HEK293 (cell line): ENCODE data around the gene PDE4D.

Experiments
- ATF2 ChIP-seq: fragments of 450-650 bp; formaldehyde crosslinking; IDR thresholded peaks from 2 replicates; pipeline ENCODE4 v1.5.1; 2016; ENCODE audit warnings: missing biosample characterization, missing genetic modification characterization, low read depth
- GFI1B ChIP-seq: fragments of 450-650 bp; formaldehyde crosslinking; IDR thresholded peaks from 2 replicates; pipeline ENCODE4 v1.5.1; 2016; ENCODE audit warnings: missing biosample characterization, missing genetic modification characterization
- KLF9 ChIP-seq: fragments of 450-650 bp; formaldehyde crosslinking; IDR thresholded peaks from 2 replicates; pipeline ENCODE4 v1.5.1; 2016; ENCODE audit warnings: missing biosample characterization, missing genetic modification characterization, low read depth
- REST ChIP-seq: fragments of 450-650 bp; formaldehyde crosslinking; IDR thresholded peaks from 2 replicates; pipeline ENCODE4 v1.5.1; 2016; ENCODE audit warnings: missing biosample characterization, missing genetic modification characterization
- SP3 ChIP-seq: fragments of 450-650 bp; formaldehyde crosslinking; IDR thresholded peaks from 2 replicates; pipeline ENCODE4 v1.5.1; 2016; ENCODE audit warnings: missing biosample characterization, missing genetic modification characterization
- TRIM28 ChIP-seq: IDR thresholded peaks from 2 replicates; pipeline ENCODE4 v1.6.1; 2011; ENCODE audit warnings: low read length, control low read depth, borderline replicate concordance
- YY1 ChIP-seq: fragments of 450-650 bp; formaldehyde crosslinking; IDR thresholded peaks from 2 replicates; pipeline ENCODE4 v1.5.1; 2018; ENCODE audit warnings: missing biosample characterization, missing genetic modification characterization
- ZBTB44 ChIP-seq: fragments of 450-650 bp; IDR thresholded peaks from 2 replicates; pipeline ENCODE4 v1.5.1; 2018; ENCODE audit warnings: missing biosample characterization, mild to moderate bottlenecking, missing genetic modification characterization
- ZNF155 ChIP-seq: fragments of 450-650 bp; formaldehyde crosslinking; IDR thresholded peaks from 2 replicates; pipeline ENCODE4 v1.5.1; 2016; ENCODE audit warnings: missing biosample characterization, missing genetic modification characterization
- ZNF157 ChIP-seq: fragments of 450-650 bp; formaldehyde crosslinking; IDR thresholded peaks from 2 replicates; pipeline ENCODE4 v1.5.1; 2016; ENCODE audit warnings: missing biosample characterization, missing genetic modification characterization
- ZNF175 ChIP-seq: fragments of 450-650 bp; formaldehyde crosslinking; IDR thresholded peaks from 2 replicates; pipeline ENCODE4 v1.5.1; 2016; ENCODE audit warnings: missing biosample characterization, missing genetic modification characterization
- ZNF19 ChIP-seq: fragments of 450-650 bp; formaldehyde crosslinking; IDR thresholded peaks from 2 replicates; pipeline ENCODE4; 2016; ENCODE audit warnings: missing biosample characterization, missing genetic modification characterization, low read depth
- ZNF2 ChIP-seq: fragments of 450-650 bp; formaldehyde crosslinking; IDR thresholded peaks from 2 replicates; pipeline ENCODE4 v1.5.1; 2016; ENCODE audit warnings: missing biosample characterization, missing genetic modification characterization
- ZNF202 ChIP-seq: fragments of 450-650 bp; formaldehyde crosslinking; IDR thresholded peaks from 2 replicates; pipeline ENCODE4 v1.5.1; 2016; ENCODE audit warnings: missing biosample characterization, missing genetic modification characterization, borderline replicate concordance
- ZNF23 ChIP-seq: fragments of 450-650 bp; formaldehyde crosslinking; IDR thresholded peaks from 2 replicates; pipeline ENCODE4 v1.5.1; 2016; ENCODE audit warnings: missing biosample characterization, missing genetic modification characterization, borderline replicate concordance
- ZNF302 ChIP-seq: fragments of 450-650 bp; formaldehyde crosslinking; IDR thresholded peaks from 2 replicates; pipeline ENCODE4 v1.5.1; 2016; ENCODE audit warnings: missing biosample characterization, missing genetic modification characterization, low read depth
- ZNF335 ChIP-seq: fragments of 450-650 bp; formaldehyde crosslinking; conservative IDR thresholded peaks from 2 replicates; pipeline ENCODE4 v1.5.1; 2016; ENCODE audit warnings: missing biosample characterization, missing genetic modification characterization
- ZNF501 ChIP-seq: fragments of 450-650 bp; formaldehyde crosslinking; IDR thresholded peaks from 2 replicates; pipeline ENCODE4 v1.5.1; 2016; ENCODE audit warnings: missing biosample characterization, missing genetic modification characterization
- ZNF529 ChIP-seq: fragments of 450-650 bp; formaldehyde crosslinking; IDR thresholded peaks from 2 replicates; pipeline ENCODE4 v1.5.1; 2017; ENCODE audit warnings: missing genetic modification characterization, missing biosample characterization; ENCODE audit not compliant: insufficient replicate concordance
- ZNF558 ChIP-seq: fragments of 450-650 bp; formaldehyde crosslinking; IDR thresholded peaks from 2 replicates; pipeline ENCODE4 v1.5.1; 2016; ENCODE audit warnings: missing biosample characterization, missing genetic modification characterization
- ZNF561 ChIP-seq: fragments of 450-650 bp; IDR thresholded peaks from 2 replicates; pipeline ENCODE4 v1.5.1; 2018; ENCODE audit warnings: missing biosample characterization, missing genetic modification characterization, borderline replicate concordance
- ZNF600 ChIP-seq: fragments of 450-650 bp; formaldehyde crosslinking; IDR thresholded peaks from 2 replicates; pipeline ENCODE4 v1.5.1; 2016; ENCODE audit warnings: missing biosample characterization, missing genetic modification characterization
- ZNF610 ChIP-seq: fragments of 450-650 bp; formaldehyde crosslinking; IDR thresholded peaks from 2 replicates; pipeline ENCODE4 v1.5.1; 2016; ENCODE audit warnings: missing biosample characterization, missing genetic modification characterization, borderline replicate concordance
- ZNF777 ChIP-seq: fragments of 450-650 bp; formaldehyde crosslinking; IDR thresholded peaks from 2 replicates; pipeline ENCODE4 v1.5.1; 2017; ENCODE audit warnings: missing biosample characterization, missing genetic modification characterization, borderline replicate concordance
- ZNF830 ChIP-seq: fragments of 450-650 bp; IDR thresholded peaks from 2 replicates; pipeline ENCODE4 v1.5.0; 2018; ENCODE audit warnings: missing biosample characterization, missing genetic modification characterization, low read depth, mild to moderate bottlenecking, moderate library complexity
- ZSCAN23 ChIP-seq: fragments of 450-650 bp; formaldehyde crosslinking; IDR thresholded peaks from 2 replicates; pipeline ENCODE4 v1.5.1; 2016; ENCODE audit warnings: missing biosample characterization, missing genetic modification characterization
- TF ChIP-seq, protein P1 (sequence below): fragments of 450-650 bp; formaldehyde crosslinking; IDR thresholded peaks from 2 replicates; pipeline ENCODE4 v1.5.1; 2016; ENCODE audit warnings: missing biosample characterization, missing genetic modification characterization
- TF ChIP-seq, protein P2 (sequence below): fragments of 450-650 bp; formaldehyde crosslinking; IDR thresholded peaks from 2 replicates; pipeline ENCODE4 v1.5.1; 2016; ENCODE audit warnings: missing biosample characterization, missing genetic modification characterization

Gene PDE4D

GRCh38 chr5:59125011-59125961 is 768.2 kb downstream of the PDE4D start (continued):
- TF ChIP-seq ZSCAN23 (tag by site-specific recombination) (no peak), ZNF19 (no peak), KLF9 (tag by site-specific recombination) (no peak), ZNF302 (tag by site-specific recombination) (no peak), TRIM28 (peak; percentile 39; the same call in 1 of the 2 replicates), ATF2 (no peak), ZNF2 (no peak), ZNF600 (tag by site-specific recombination) (peak; percentile 75), GFI1B (peak; percentile 85; the same call in 1 of the 2 replicates), SP3 (tag by site-specific recombination) (no peak), ZNF561 (peak; percentile 24; the same call in 1 of the 2 replicates), ZNF23 (tag by site-specific recombination) (no peak), ZNF175 (tag by site-specific recombination) (no peak), ZNF335 (tag by site-specific recombination) (peak; percentile 85), ZNF610 (no peak), ZBTB44 (peak; percentile 97), REST (tag by site-specific recombination) (no peak), ZNF202 (tag by site-specific recombination) (no peak), ZNF558 (tag by site-specific recombination) (no peak), ZNF155 (tag by site-specific recombination) (no peak), ZNF529 (tag by site-specific recombination) (no peak), YY1 (no peak), ZNF777 (tag by site-specific recombination) (no peak), ZNF157 (tag by site-specific recombination) (no peak), ZNF830 (tag by site-specific recombination) (no peak), ZNF501 (tag by site-specific recombination) (0 out of 2 replicates have a peak, but pooled peaks have one; percentile 16)
- TF ChIP-seq, protein P1, sequence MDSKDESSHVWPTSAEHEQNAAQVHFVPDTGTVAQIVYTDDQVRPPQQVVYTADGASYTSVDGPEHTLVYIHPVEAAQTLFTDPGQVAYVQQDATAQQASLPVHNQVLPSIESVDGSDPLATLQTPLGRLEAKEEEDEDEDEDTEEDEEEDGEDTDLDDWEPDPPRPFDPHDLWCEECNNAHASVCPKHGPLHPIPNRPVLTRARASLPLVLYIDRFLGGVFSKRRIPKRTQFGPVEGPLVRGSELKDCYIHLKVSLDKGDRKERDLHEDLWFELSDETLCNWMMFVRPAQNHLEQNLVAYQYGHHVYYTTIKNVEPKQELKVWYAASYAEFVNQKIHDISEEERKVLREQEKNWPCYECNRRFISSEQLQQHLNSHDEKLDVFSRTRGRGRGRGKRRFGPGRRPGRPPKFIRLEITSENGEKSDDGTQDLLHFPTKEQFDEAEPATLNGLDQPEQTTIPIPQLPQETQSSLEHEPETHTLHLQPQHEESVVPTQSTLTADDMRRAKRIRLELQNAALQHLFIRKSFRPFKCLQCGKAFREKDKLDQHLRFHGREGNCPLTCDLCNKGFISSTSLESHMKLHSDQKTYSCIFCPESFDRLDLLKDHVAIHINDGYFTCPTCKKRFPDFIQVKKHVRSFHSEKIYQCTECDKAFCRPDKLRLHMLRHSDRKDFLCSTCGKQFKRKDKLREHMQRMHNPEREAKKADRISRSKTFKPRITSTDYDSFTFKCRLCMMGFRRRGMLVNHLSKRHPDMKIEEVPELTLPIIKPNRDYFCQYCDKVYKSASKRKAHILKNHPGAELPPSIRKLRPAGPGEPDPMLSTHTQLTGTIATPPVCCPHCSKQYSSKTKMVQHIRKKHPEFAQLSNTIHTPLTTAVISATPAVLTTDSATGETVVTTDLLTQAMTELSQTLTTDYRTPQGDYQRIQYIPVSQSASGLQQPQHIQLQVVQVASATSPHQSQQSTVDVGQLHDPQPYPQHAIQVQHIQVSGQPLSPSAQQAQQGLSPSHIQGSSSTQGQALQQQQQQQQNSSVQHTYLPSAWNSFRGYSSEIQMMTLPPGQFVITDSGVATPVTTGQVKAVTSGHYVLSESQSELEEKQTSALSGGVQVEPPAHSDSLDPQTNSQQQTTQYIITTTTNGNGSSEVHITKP (tag by site-specific recombination) = no peak
- TF ChIP-seq, protein P2, sequence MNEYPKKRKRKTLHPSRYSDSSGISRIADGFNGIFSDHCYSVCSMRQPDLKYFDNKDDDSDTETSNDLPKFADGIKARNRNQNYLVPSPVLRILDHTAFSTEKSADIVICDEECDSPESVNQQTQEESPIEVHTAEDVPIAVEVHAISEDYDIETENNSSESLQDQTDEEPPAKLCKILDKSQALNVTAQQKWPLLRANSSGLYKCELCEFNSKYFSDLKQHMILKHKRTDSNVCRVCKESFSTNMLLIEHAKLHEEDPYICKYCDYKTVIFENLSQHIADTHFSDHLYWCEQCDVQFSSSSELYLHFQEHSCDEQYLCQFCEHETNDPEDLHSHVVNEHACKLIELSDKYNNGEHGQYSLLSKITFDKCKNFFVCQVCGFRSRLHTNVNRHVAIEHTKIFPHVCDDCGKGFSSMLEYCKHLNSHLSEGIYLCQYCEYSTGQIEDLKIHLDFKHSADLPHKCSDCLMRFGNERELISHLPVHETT = no peak
